HG03571 (cell line): ENCODE measurements around the gene TXK.
"Not testable (repeated sequence)": the region's sequence is repeated elsewhere in the genome, so short reads cannot be mapped to it uniquely, and the experiment has no call there.

ENCODE experiments used
- ATAC-seq: cut with Tn5 transposase; IDR thresholded peaks from one replicate; pipeline ENCODE4 v1.9.1; 2021; ENCODE audit not compliant: unreplicated experiment

The TXK gene

DNA sequence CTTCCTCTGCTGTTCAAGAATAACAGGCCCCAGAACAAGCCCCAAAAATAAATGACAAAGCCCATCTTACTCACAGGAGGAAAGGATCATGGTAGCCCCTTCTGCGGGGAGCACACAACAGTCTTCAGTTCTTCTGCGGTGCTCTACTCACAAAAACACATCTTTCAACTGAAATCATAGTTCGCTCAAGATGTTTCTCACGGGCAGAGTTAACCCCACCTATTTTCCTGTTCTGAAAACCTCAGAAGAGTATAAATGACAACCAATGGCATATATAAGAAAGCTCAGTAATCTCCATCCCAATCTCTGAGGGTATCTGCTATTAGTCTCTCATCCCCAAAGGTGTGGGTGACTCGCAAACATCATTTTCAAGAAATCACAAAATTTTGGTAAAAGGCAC lies at the start of gene TXK:
Gene TXK, minus strand, starts transcription at position 170 of the 400 bp plus-strand sequence. Its CDS starts 80 bp downstream, at position 90.
- no peak for ATAC-seq

DNA sequence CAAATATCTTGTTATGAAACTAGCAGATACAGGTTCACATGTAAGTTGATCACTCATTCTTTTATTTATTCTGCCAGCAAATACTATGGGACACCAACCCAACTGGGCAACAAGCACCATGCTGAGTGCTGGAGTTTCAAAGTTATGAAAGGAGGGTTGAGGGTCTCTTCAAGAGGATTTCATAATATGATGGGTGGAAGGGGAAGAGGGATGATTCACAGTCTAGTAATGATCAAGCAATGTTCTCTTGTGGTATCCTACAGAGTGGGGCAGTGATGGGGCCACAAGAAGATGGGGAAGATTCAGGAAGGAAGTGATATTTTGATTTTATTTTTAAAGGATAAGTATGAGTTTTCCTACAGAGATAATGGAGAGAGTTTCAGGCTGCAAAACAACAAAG lies 46.2 kb upstream of the TXK start:
- ATAC-seq: no peak

DNA sequence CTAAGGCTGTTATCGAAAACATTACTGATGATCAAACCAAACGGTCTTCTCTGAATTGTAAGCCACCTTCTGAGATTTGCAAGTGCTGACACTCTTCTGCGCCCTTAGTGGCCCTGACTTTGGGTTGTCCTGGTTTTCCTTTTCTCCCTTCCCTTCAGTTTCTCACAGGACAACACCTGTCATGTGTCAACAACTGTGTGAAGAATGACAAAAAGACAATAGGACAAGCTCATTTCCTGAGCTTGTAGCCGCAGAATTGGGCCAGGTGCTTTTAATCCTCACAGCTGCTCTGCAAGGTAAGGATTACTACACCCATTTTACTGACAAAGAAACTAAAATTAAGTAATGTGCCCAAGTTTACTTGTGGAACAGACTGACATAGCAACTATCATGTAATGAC lies 44.9 kb upstream of the TXK start:
- ATAC-seq: no peak

DNA sequence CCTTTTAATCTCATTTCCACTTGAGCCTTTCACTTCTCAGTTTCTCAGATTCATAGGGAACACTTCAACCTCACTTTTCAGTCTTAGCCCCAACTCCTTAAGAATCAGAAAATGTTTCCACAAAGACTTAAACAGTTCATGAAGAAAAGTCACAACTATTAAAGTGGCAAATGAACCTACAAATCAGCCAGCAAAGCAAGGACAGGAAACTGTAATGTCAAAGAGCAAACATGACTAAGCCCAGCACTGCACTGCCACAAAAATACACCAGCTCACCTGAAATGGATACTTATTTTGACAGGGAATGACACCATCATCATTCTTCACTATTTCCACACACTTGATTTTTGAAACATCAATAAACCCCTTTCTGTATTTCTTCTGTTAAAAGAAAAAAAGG lies 41.8 kb upstream of the TXK start:
- no peak for ATAC-seq

DNA sequence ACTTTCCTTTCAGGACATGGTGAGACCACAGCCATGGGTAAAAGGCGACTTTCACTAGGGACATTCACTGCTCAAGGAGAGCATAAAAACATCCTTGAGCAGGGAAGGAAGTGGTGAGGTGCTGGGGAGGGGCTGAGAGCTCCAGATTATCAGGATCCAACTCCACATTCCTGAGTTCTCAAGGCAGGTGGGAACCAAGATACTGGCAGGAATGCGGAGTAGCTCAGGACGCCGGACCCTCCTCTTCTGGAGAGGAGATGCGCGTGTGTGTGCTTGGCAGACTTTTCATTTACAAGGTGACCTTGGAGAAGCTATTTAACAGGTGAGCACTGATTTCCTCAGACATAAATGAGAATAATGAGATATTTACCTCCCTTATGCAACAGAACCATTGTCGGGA lies 41.3 kb upstream of the TXK start:
- no peak for ATAC-seq

DNA sequence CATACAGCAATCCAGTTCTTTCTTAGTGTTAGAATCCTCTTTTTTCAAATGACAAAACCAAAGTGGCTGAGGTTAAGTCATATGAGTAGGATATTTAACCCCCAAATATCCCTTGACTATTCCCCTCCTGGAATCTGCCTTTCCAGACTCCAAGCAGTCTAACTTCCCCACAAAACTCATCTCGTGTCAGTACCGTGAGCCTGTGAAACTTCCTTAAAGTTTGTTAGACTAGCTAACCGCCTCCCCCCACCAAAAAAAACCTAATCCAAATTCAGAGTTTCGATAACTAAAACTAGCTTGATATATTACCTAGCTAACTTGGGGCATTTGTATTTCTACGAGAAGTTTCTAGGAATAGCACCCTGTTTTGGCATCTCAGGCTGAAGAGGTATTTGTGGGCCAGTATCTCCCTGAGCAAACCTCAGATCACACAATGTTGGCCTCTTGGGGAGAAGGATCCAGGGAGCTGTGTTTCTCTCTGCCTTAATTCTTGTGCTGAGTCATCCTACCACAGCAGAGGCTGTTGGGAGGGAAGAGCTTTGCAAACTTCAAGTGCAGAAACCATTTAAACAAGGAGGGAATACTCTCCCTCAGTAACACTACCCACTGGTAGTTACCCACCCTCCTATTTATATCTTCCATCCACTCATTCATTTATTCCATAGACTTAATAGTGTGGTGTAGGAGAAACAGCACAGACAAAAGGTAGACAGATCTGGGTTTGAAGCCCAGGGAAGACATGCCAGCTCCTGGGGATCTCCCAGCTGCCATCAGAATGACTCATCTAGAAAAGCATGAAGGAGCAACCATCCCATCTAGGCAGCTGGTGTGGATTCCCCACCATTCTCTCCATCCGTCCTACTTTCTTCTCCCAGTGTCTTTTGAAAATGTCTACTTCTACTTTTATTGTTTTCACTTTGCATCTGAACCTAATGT lies 39.3 kb upstream of the TXK start:
- ATAC-seq: peak; percentile 59

DNA sequence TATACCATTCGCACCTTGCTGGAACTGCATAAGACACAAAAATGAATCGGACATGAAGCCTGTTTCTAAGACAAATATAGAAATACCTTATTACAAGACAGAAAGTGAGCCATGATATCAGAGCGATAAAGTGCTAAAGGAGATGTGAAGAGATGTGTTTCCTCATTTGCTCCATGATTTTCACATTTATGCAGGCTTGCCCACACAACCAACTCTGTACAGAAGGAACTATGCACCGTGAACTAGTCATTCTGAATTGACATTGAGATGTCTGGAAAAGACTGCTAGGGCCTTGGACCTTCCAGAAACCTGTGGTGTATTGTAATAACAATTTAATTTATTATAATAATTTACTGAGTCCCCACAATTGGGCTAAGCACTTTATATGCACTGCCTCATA lies 38.6 kb upstream of the TXK start:
- ATAC-seq: no peak

DNA sequence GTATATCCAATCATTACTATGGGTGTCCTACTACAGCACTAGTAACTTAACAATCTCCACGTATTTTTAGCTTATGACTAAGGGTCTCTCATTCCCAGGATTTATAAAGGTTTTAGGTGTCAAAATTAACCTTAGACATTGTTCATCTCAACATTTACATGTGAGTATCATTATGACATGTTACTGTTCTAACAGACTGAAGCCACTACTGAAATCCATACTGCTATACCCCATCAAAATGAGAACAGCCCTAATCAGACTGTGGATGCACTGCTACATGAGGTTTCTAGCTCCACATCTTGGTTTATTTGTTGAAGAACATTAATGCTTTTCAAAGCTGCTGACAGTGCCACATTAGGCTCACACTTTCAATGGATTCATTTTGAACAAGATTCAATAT lies 35.6 kb upstream of the TXK start:
- no peak for ATAC-seq

DNA sequence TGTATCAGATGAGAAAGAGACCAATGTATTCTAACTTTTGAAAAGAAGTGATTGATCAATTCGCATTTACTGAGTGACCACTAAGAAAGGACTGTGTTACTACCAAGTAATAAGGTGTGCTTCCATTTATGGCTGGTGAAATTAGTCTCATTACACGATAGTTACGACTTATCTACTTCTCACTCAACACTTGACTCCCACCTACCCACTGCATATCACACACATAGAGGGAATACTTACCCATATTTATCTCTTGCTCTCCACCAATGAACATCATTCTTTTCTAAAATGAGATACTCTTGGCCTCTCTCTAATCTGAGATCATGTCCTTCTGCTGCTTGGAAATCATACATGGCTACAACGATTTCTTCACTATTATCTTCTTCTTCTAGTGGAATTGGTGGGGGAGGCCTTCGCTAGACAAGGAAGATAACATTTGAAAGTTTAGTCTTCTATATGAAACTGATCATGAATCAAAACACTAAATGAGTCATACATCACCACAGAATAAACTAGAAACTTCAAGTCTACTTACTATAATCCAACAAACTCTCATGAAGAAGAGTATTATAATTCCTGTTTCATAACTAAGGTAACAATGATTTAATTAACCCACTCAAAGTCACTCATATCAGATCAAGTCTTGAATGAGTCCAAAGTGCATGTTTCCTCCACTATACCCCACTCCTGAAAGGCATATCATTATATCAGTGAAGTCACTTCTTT lies 33.7 kb upstream of the TXK start:
- ATAC-seq: no peak

DNA sequence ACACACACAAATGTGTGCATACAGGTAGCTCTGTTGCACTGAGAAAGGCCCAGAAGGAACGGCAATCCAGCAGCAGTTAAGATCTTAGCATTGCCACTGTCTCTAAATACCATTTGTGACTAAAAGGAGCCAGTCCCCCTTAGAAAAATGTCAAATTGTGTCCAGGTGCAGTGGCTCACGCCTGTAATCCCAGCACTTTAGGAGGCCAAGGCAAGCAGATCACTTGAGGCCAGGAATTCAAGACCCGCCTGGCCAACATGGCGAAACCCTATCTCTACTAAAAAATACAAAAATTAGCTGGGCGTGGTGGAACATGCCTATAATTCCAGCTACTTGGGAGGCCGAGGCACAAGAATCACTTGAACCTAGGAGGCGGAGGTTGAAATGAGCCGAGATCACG lies 30.5 kb upstream of the TXK start:
- ATAC-seq: not testable (repeated sequence)

DNA sequence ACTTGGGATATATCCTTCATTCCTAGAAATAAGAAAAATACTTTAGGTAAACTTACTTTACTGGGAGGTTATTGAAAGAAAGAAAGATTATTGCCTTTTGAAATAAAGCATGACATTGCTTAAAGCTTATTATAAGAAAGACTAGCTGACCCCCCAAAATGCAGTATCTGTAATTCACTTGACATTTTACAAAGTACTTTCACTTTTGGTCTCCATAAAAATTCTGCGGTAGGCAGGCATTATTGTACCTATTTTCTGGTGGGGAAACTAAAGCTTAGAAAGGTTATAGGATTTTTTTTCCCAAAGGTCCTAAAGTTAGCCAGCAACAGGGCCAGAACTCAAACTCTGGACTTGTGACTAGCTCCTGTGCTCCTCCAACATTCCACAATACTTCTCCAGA lies 29.7 kb upstream of the TXK start:
- ATAC-seq: no peak

DNA sequence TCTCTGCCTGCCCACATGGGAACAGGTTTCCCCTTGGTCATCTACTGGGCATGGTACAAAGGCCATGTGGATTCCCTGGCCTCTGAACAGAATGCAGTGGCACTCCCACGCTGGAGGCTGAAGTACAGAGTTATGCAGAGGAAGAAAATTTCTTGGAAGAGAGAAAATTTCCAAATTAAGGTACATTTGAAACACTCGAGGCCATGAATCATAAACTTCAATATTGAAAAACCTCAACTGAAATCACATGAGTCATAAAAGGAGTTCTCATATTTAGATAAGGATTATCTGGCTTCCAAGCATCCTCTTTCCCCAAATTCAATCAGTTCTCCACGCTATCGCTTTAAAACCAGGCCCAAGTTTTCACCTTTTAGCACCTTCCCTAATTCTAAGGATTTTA lies 28.1 kb upstream of the TXK start:
- ATAC-seq: no peak

DNA sequence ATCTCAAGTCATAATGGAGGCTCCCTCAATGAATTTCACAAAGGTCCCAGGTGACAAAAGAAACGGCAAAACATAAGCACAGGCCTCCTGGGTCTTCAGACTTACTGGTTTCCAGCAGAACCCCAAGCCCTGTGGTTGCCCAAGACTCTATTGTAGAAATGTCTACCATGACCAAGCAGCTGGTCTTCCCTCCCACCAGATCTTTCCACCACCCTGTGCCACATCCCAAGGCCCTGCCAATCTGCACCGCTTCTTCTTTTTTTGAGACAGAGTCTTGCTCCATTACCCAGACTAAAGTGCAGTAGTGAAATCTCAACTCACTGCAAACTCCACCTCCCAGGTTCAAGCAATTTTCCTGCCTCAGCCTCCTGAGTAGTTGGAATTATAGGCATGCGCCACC lies 23.2 kb upstream of the TXK start:
- ATAC-seq: no peak

DNA sequence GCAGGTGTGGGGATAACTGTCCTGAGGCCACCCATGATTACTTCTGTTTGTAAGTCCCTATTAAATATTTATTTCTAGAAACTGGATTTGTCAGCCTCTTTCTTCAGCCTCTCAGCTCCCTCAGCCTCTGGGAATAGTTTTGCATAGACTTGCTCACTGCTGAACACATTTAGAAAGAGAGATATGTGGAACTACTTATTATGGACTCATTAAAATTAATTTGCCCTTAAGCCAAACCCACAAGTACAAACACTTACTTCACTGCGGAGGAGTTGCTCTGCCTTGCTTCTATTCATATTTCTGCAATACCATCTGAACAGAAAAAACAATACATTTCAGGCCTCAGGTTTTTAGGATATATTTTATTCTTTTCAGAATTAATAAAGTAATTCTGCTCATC lies 22.4 kb upstream of the TXK start:
- ATAC-seq: no peak

DNA sequence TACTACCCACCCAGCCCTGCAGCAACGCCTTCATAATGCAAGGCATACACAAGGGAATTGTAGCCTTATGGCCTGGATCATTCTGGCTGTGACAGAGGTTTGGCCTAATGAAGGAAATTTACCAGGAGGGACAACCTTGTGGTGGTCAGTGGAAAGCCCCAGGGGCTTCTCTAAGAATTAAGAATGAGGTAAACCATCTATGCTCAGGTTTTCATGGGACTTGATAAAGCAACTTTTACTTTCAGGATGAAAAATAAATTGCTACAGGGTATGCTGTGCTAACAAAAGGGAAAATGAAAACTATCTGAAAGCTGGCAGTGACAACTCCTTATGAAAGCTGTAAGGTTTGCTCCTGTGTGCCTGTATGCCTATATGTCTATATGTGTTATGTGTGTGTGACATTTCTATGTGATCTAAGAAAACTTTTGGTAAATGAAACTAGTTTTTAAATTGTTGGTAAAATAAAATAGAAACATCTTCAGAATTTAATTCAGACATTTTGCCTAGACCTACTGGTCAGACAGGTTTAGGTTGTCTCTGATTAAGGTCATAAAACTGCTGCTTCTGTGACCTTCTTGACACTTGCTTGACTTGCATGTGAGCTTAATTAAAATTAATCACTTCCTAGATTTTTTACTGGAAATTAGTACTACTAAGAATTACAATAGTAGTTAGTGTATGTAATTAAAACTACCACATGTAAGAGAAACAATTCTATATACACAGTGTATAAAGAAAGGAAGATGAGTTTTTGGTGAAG lies 19.9 kb upstream of the TXK start:
- no peak for ATAC-seq

DNA sequence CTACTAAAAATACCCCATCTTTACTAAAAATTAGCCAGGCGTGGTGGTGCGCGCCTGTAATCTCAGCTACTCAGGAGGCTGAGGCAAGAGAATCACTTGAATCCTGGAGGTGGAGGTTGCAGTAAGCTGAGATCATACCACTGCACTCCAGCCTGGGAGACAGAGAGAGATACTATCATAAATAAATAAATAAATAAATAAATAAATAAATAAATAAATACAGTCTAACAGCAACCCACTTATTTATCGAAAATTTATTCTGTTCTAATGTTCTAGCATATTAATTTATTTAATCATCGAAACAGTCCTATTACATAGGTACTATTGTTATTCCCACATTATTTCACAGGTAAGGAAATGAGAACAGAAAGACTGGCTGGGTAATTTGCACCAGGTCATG lies 18.2 kb upstream of the TXK start:
- ATAC-seq: no peak

DNA sequence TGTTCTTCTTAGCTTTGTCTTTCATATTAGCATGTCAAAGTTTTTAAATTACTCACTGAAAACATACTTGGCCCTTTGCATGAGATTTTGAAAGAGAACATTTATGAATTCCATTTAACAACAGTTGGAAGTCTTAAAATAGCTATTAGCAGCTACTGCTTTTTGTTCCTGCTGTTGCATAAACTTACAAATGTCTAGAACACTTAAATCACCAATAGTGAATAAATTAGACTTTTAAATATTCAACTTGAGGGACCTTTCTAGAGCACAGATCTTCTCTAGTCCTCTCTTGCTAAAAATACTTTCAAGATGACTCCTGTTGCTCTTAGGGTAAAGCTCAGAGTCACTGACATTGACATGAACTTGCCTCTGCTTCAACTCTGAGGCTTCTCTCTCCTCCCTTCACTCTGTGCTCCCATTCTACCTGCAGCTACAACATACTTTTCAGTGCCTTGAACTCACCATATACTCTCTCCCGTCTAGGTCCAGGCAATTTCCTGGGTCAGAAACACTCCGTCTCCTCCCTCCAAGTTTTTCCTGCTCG lies 15.8 kb upstream of the TXK start:
- no peak for ATAC-seq

DNA sequence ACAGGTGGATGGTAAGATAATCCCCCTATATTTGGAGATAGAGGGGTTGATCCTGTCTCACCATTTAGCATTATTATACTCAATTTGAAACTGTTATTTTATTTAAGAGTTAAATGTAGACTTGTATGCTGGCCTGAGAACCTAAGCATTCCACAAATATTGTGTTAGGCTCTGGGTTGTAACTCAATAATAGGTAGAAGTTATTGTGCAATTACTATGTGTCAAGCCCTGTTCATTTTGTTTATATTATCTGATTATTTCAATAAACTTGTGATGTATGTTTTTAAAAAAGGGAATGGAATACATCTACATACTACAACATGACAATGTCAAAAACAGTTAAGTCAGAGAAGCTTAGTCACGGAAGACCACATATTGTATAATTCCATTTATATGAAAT lies 13.6 kb upstream of the TXK start:
- ATAC-seq: no peak

DNA sequence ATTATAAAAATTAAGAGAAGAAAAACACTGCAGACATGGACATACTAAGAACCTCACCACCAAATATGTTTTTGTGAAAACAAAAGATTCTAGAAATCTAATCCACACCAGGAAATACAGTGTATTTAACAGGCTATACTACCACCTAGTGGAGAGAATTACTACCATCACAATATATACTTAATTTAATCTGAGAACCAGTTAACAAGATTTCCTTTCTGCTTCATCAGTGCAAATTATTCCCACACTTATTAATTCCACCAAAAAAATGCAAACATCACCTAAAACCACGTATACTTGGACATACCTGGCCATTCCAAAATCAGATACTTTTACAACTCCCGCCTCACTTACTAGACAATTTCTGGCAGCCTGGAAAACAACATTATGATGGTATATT lies 7.0 kb upstream of the TXK start:
- ATAC-seq: no peak

DNA sequence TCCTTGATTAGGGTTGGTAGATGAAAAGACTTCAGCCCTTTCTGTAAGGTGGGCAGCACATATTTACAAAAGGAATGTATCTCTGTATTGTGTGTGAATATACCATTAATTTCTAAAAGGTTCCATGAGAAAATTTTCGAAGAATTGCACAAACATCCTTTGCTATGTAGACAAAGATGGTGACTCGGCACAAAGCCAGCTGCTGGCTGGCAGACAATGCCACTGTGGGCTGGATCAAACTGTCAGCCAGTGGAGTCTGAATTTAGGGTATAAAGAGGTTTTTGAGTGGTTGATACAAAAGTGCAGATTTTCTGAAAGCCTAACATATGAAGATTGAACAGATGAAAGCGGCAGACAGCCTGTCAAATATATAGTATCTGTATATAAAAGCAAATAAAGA lies 5.6 kb upstream of the TXK start:
- ATAC-seq: no peak

DNA sequence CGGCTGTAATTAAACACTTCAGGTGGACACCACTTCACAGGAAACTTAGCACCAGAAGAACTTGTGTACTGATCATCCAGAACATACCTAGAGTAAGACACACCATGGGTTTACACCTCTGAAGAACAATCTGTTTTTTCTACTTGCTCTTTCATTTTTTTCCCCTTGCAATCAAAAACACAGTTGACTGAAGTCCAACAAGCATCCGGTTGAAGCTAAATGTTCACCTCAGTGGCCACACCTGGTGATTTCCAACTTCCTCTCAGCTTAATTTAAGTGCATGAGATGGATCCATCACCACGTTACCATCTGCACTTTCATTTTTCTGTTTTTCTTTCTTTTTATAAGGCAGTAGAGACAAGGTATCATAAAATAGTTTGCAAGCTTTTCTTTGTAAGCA lies 4.9 kb upstream of the TXK start:
- peak; percentile 90 for ATAC-seq
